CD14-positive monocyte (primary cell): ENCODE results near the gene SMIM38. TPM values are rescaled to one million over a fixed set of nuclear protein-coding genes. Genes with fewer than 3 reads are reported as not detected.

Experiments used
- DNase-seq, 3 donors: peaks; one replicate each; pipeline ENCODE4 v3.0.0-alpha.2; 2011 to 2022
- H2AFZ ChIP-seq: 2 replicates; pipeline ENCODE4 v1.6.0; 2012; ENCODE audit warnings: mild to moderate bottlenecking, low read depth, low read length, inconsistent platforms; ENCODE audit not compliant: insufficient read depth, poor library complexity, severe bottlenecking
- H3K27ac ChIP-seq, 2 donors: 1 replicate in 1 of 2; 2 replicates in 1 of 2; pipeline ENCODE4 v1.5.1; 2012 to 2013; ENCODE audit warnings: low read length in 2 of 2, control low read depth in 1 of 2, inconsistent platforms in 1 of 2, low read depth in 1 of 2, mild to moderate bottlenecking in 1 of 2
- H3K27me3 ChIP-seq, 2 donors: one replicate each; pipeline versions ENCODE4 v1.6.0 to v1.6.1; 2011 to 2013; ENCODE audit warnings: low read length in 2 of 2; ENCODE audit not compliant: control insufficient read depth in 2 of 2, insufficient read depth in 2 of 2
- H3K36me3 ChIP-seq, 2 donors: replicated peaks in 1 of 2; 1 replicate in 1 of 2; 2 replicates in 1 of 2; pipeline versions ENCODE4 v1.5.1 to v1.6.1; 2012 to 2013; ENCODE audit warnings: low read length in 2 of 2, control low read depth in 1 of 2, inconsistent platforms in 1 of 2, mild to moderate bottlenecking in 1 of 2; ENCODE audit not compliant: insufficient read depth in 2 of 2, control insufficient read depth in 1 of 2
- H3K4me1 ChIP-seq, 2 donors: 1 replicate in 1 of 2; 2 replicates in 1 of 2; pipeline versions ENCODE4 v1.5.1 to v1.6.1; 2012 to 2013; ENCODE audit warnings: low read length in 2 of 2, control low read depth in 1 of 2, inconsistent platforms in 1 of 2, mild to moderate bottlenecking in 1 of 2, moderate library complexity in 1 of 2; ENCODE audit not compliant: insufficient read depth in 2 of 2, control insufficient read depth in 1 of 2
- H3K4me2 ChIP-seq: replicated peaks from 2 replicates; pipeline ENCODE3; 2012; ENCODE audit warnings: low read length, moderate library complexity, mild to moderate bottlenecking; ENCODE audit not compliant: poor library complexity, severe bottlenecking; ENCODE audit errors: extremely low read depth
- H3K4me3 ChIP-seq, 3 experiments: fragments of 200-600 bp in 1 of 3; sonication (generic) in 1 of 3; replicated peaks in 1 of 3; 1 replicate in 2 of 3; 2 replicates in 1 of 3; pipeline ENCODE4 v1.5.1; 2011 to 2013; ENCODE audit warnings: low read length in 3 of 3, mild to moderate bottlenecking in 3 of 3, control low read depth in 2 of 3, low read depth in 2 of 3, inconsistent platforms in 1 of 3, moderate library complexity in 1 of 3
- H3K79me2 ChIP-seq: 2 replicates; pipeline ENCODE4 v1.6.0; 2012; ENCODE audit warnings: mild to moderate bottlenecking, control low read depth, inconsistent platforms, low read length, moderate library complexity; ENCODE audit not compliant: insufficient read depth
- H3K9ac ChIP-seq: 2 replicates; pipeline ENCODE4 v1.6.0; 2017; ENCODE audit warnings: low read length, mild to moderate bottlenecking; ENCODE audit not compliant: insufficient read depth, poor library complexity, severe bottlenecking
- H3K9me3 ChIP-seq, 2 donors: replicated peaks in 1 of 2; 1 replicate in 1 of 2; 2 replicates in 1 of 2; pipeline versions ENCODE4 v1.5.1 to v1.6.1; 2012 to 2013; ENCODE audit warnings: low read length in 2 of 2, control low read depth in 1 of 2; ENCODE audit not compliant: control insufficient read depth in 1 of 2, insufficient read depth in 1 of 2
- H4K20me1 ChIP-seq: 2 replicates; pipeline ENCODE4 v1.6.0; 2012; ENCODE audit warnings: mild to moderate bottlenecking, low read length, control low read depth, moderate library complexity; ENCODE audit not compliant: insufficient read depth
- H3K27ac Mint-ChIP-seq, 7 donors: one replicate each; pipeline ENCODE4 v1.8.0; 2020; ENCODE audit warnings: mild to moderate bottlenecking in 7 of 7, mixed read lengths in 7 of 7, moderate library complexity in 6 of 7, inconsistent platforms in 2 of 7
- H3K27me3 Mint-ChIP-seq, 3 donors: one replicate each; pipeline ENCODE4 v1.8.0; 2021 to 2022; ENCODE audit warnings: low read depth in 3 of 3, mild to moderate bottlenecking in 3 of 3, mixed read lengths in 3 of 3, moderate library complexity in 3 of 3, inconsistent platforms in 1 of 3
- H3K36me3 Mint-ChIP-seq, 2 donors: one replicate each; pipeline ENCODE4 v1.8.0; 2020; ENCODE audit warnings: mixed read lengths in 2 of 2, inconsistent platforms in 1 of 2, mild to moderate bottlenecking in 1 of 2
- H3K4me1 Mint-ChIP-seq: one replicate; pipeline ENCODE4 v1.8.0; 2020; ENCODE audit warnings: mild to moderate bottlenecking, mixed read lengths
- H3K4me3 Mint-ChIP-seq, 2 donors: one replicate each; pipeline ENCODE4 v1.8.0; 2020; ENCODE audit warnings: mild to moderate bottlenecking in 2 of 2, mixed read lengths in 2 of 2, moderate library complexity in 1 of 2
- H3K9me3 Mint-ChIP-seq, 7 donors: one replicate each; pipeline ENCODE4 v1.8.0; 2020 to 2022; ENCODE audit warnings: mixed read lengths in 7 of 7, mild to moderate bottlenecking in 6 of 7, moderate library complexity in 6 of 7, inconsistent platforms in 2 of 7
- WGBS: methylation state at CpG from one replicate; pipeline ENCODE4 v1.1.5; 2013; ENCODE audit warnings: missing lambda C conversion rate; ENCODE audit not compliant: insufficient coverage; 5-methylcytosine and 5-hydroxymethylcytosine counted together
- intact Hi-C, 2 donors: fragments of 100-400 bp; cut with micrococcal nuclease; formaldehyde crosslinking; loops; one replicate each; pipeline versions ENCODE4 v1.15.0 to v1.15.1; 2023
- polyA plus RNA-seq, 3 donors: library from polyadenylated mRNA; depleted of rRNA in 1 of 3; unstranded in 2 of 3; stranded (reverse) in 1 of 3; fragments of 300-500 nt in 2 of 3; fragments of >200 nt in 1 of 3; fragmentation: Illumina TruSeq in 2 of 3; gene quantifications; 1 replicate in 2 of 3; 2 replicates in 1 of 3; pipeline ENCODE4 v1.2.3, GENCODE V29; 2012 to 2021
- TF ChIP-seq, protein P1 (sequence below): fragments of 200-600 bp; IDR thresholded peaks from one replicate; pipeline ENCODE4 v1.8.0; 2022; ENCODE audit warnings: antibody characterized with exemption, mild to moderate bottlenecking

SMIM38 gene
- polyA plus RNA-seq, 3 donors, result 0.05 TPM; not detected in 2

DNA sequence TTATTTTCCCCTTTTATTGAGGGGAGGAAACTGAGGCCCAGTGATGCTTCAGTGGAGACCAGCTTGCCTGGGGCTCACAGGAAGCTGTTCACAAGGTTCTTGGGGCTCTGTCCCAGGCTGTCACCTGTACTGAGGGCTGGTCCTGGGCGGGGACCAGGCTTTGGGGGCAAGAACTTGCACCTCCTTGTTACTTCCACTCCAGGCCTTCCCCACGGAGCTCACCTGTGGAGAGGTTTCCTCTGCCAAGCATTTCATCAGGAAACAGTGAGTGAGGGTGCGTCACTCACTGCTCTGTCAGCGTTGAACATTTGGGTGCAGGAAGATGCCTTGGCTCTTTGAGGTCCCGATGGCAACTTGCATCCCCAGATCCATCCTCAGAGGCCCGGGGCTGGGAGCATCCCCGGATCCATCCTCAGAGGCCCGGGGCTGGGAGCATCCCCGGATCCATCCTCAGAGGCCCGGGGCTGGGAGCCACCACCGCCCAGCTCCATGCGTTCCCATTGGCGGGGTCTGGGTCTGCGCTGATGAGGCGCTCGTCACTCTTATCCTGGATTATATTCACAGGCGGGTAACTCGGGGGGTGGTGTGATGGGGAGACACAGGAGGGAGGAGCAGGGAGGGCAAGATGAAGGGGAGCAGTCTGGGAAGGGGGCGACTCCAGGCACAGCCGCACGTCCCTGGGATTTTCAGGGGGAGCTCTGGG, 1.4 kb upstream of the SMIM38 start:
- Histone ChIP-seq H3K9me3 (peaks cover 0 to 4% of the 10 kb centered on the region in 2 donors), H3K4me3 (no peak overlapping the region), H3K4me2 (no peak overlapping the region), H2AFZ (no peak overlapping the region), H3K4me1 (no peaks in the 10 kb centered on the region), H3K27me3 (peaks cover 0 to 12% of the 10 kb centered on the region in 2 donors), H3K27ac (no peak overlapping the region), H4K20me1 (no peaks in the 10 kb centered on the region), H3K79me2 (no peaks in the 10 kb centered on the region), H3K36me3 (no peaks in the 10 kb centered on the region), H3K9ac (no peak overlapping the region)
- DNase-seq, result no peak
- TF ChIP-seq, protein P1, sequence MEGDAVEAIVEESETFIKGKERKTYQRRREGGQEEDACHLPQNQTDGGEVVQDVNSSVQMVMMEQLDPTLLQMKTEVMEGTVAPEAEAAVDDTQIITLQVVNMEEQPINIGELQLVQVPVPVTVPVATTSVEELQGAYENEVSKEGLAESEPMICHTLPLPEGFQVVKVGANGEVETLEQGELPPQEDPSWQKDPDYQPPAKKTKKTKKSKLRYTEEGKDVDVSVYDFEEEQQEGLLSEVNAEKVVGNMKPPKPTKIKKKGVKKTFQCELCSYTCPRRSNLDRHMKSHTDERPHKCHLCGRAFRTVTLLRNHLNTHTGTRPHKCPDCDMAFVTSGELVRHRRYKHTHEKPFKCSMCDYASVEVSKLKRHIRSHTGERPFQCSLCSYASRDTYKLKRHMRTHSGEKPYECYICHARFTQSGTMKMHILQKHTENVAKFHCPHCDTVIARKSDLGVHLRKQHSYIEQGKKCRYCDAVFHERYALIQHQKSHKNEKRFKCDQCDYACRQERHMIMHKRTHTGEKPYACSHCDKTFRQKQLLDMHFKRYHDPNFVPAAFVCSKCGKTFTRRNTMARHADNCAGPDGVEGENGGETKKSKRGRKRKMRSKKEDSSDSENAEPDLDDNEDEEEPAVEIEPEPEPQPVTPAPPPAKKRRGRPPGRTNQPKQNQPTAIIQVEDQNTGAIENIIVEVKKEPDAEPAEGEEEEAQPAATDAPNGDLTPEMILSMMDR, result no peak
- no peaks in the 10 kb centered on the region for H3K36me3 Mint-ChIP-seq
- intact Hi-C loops, result no loop called here
- H3K27ac Mint-ChIP-seq, result no peak overlapping the region
- no peaks in the 10 kb centered on the region for H3K4me1 Mint-ChIP-seq
- H3K4me3 Mint-ChIP-seq, result no peak overlapping the region
- WGBS, result 93% methylated on average over 13 of the region's 21 CpGs
- H3K9me3 Mint-ChIP-seq, result peaks cover 0 to 5% (median under 1%) of the 10 kb centered on the region in 7 donors
- H3K27me3 Mint-ChIP-seq, result peaks cover 10 to 32% (median 15%) of the 10 kb centered on the region in 3 donors

DNA sequence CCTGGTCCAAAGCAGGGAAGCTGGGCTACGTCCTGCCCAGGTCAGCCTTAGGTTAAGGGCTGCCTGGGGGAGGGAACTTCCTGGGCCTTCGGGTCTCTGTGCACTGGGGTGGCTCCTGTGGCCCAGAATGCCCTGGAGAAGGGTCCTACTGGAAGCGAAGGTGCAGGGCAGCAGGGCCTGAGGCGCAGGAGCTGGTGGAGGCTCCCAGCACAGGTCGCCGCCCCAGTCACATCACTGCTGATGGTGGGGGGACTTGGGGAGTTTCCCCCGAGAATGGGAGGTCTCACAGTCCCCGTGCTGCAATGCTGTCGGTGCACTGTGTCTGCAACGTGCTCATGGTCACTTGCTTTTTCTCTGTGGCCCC, 815 bp upstream of the SMIM38 start:
- Histone ChIP-seq H3K27me3 (peaks cover 0 to 12% of the 10 kb centered on the region in 2 donors), H3K79me2 (no peaks in the 10 kb centered on the region), H4K20me1 (no peaks in the 10 kb centered on the region), H3K4me1 (no peaks in the 10 kb centered on the region), H3K9ac (no peak overlapping the region), H3K9me3 (no peaks in the 10 kb centered on the region), H3K27ac (no peak overlapping the region), H2AFZ (no peak overlapping the region), H3K4me3 (no peak overlapping the region), H3K36me3 (no peaks in the 10 kb centered on the region), H3K4me2 (no peak overlapping the region)
- Mint-ChIP-seq H3K4me1 (no peaks in the 10 kb centered on the region), H3K9me3 (peaks cover 0 to 3% (median 0%) of the 10 kb centered on the region in 7 donors), H3K4me3 (no peak overlapping the region), H3K27ac (no peak overlapping the region), H3K36me3 (no peaks in the 10 kb centered on the region), H3K27me3 (peaks cover 10 to 32% (median 18%) of the 10 kb centered on the region in 3 donors)
- TF ChIP-seq, protein P1, result no peak
- no peak for DNase-seq
- intact Hi-C loops, result no loop called here
- WGBS, result 94% methylated on average over 9 of the region's 10 CpGs
